ENCODE data around the gene LRRC28. TPM values are rescaled to one million over a fixed set of nuclear protein-coding genes. Genes with fewer than 3 reads are reported as not detected.

LRRC28 gene
- total RNA-seq, 1 experiment from 2014 or later: 21.4 TPM

GRCh38 chr15:99347574-99347973 is 96.3 kb downstream of the LRRC28 start:
- ChIA-PET CTCF (no interaction called here), RAD21 (ENCODE audit: low non-redundant PET in 1 of 2, low total read pairs in 2 of 2, uncharacterized antibody in 2 of 2, unreplicated experiment in 2 of 2) (no interaction called here)
- ATAC-seq: no peak

GRCh38 chr15:99348412-99348811 is 97.1 kb downstream of the LRRC28 start:
- no peak overlapping the region for H2AFZ ChIP-seq (ENCODE audit: low read depth, low read length, poor library complexity, severe bottlenecking)
- no TSS peak for BruUV-seq (replicated peaks)
- no peak overlapping the region for H3K4me2 ChIP-seq (ENCODE audit: low read length)
- H3K27ac ChIP-seq (ENCODE audit: low read depth, low read length): no peak overlapping the region
- H3K4me1 ChIP-seq (ENCODE audit: control insufficient read depth in 1 of 2, insufficient read depth in 2 of 2, low read length in 2 of 2): no peaks in the 10 kb centered on the region
- intact Hi-C loops (cut with micrococcal nuclease): no loop called here
- no peaks in the 10 kb centered on the region for H4K20me1 ChIP-seq (ENCODE audit: insufficient read depth)
- no peaks in the 10 kb centered on the region for H3K36me3 ChIP-seq (ENCODE audit: control insufficient read depth in 1 of 2, insufficient read depth in 2 of 2, low read length in 2 of 2)
- H3K9ac ChIP-seq (ENCODE audit: low read length): no peak overlapping the region
- no peaks in the 10 kb centered on the region for H3K9me2 ChIP-seq (ENCODE audit: insufficient read depth)
- H3K4me3 ChIP-seq (replicated peaks in 1 of 2; ENCODE audit: low read depth in 1 of 2, low read length in 2 of 2): no peak overlapping the region
- ChIA-PET CTCF (no interaction called here), POLR2A (no interaction called here), RAD21 (ENCODE audit: low non-redundant PET in 1 of 2, low total read pairs in 2 of 2, uncharacterized antibody in 2 of 2, unreplicated experiment in 2 of 2) (no interaction called here)
- TF ChIP-seq ZNF274 (IDR thresholded peaks at IDR 0.05; ENCODE audit: low read depth, low read length) (no peak), SRF (IDR thresholded peaks at IDR 0.05; ENCODE audit: low read depth) (no peak)
- DNase-seq (ENCODE audit: low read depth, low spot score): no peak
- H3K27me3 ChIP-seq (ENCODE audit: insufficient read depth, low read length): no peaks in the 10 kb centered on the region
- H3K79me2 ChIP-seq (ENCODE audit: insufficient read depth, low read length): no peaks in the 10 kb centered on the region
- no peaks in the 10 kb centered on the region for H3K9me3 ChIP-seq (ENCODE audit: control insufficient read depth in 1 of 2, insufficient read depth in 1 of 2, low read depth in 1 of 2, low read length in 2 of 2)
- ATAC-seq: no peak

More at GRCh38 chr15:99347574-99347973, 96.3 kb downstream of the LRRC28 start:
- Histone ChIP-seq H3K9me2 (ENCODE audit: insufficient read depth) (no peaks in the 10 kb centered on the region), H3K4me3 (replicated peaks in 1 of 2; ENCODE audit: low read depth in 1 of 2, low read length in 2 of 2) (no peak overlapping the region), H3K36me3 (ENCODE audit: control insufficient read depth in 1 of 2, insufficient read depth in 2 of 2, low read length in 2 of 2) (no peaks in the 10 kb centered on the region), H3K27ac (ENCODE audit: low read depth, low read length) (no peak overlapping the region), H2AFZ (ENCODE audit: low read depth, low read length, poor library complexity, severe bottlenecking) (no peak overlapping the region), H3K4me2 (ENCODE audit: low read length) (no peak overlapping the region), H3K9me3 (ENCODE audit: control insufficient read depth in 1 of 2, insufficient read depth in 1 of 2, low read depth in 1 of 2, low read length in 2 of 2) (no peaks in the 10 kb centered on the region), H3K79me2 (ENCODE audit: insufficient read depth, low read length) (no peaks in the 10 kb centered on the region), H4K20me1 (ENCODE audit: insufficient read depth) (no peaks in the 10 kb centered on the region), H3K9ac (ENCODE audit: low read length) (no peak overlapping the region), H3K4me1 (ENCODE audit: control insufficient read depth in 1 of 2, insufficient read depth in 2 of 2, low read length in 2 of 2) (no peaks in the 10 kb centered on the region), H3K27me3 (ENCODE audit: insufficient read depth, low read length) (no peaks in the 10 kb centered on the region)
- POLR2A ChIA-PET: no interaction called here
- no peak for DNase-seq (ENCODE audit: low read depth, low spot score)
- no peak for TF ChIP-seq EZH2phosphoT487 (IDR thresholded peaks at IDR 0.05; ENCODE audit: borderline replicate concordance)
- no peak for TF ChIP-seq EZH2 (IDR thresholded peaks at IDR 0.05)
- TF ChIP-seq YY1 (IDR thresholded peaks at IDR 0.05; ENCODE audit: extremely low read depth, insufficient replicate concordance, low read depth, low read length): no peak
- TF ChIP-seq CEBPB (IDR thresholded peaks at IDR 0.05; ENCODE audit: low read depth): no peak
- TF ChIP-seq ZFX (IDR thresholded peaks at IDR 0.05): no peak
- TF ChIP-seq SIN3A (IDR thresholded peaks at IDR 0.05; ENCODE audit: low read depth): no peak
- no peak for TF ChIP-seq EGR1 (IDR thresholded peaks at IDR 0.05; ENCODE audit: low read depth)
- no peak for TF ChIP-seq ELF1 (IDR thresholded peaks at IDR 0.05; ENCODE audit: borderline replicate concordance, low read depth)
- TF ChIP-seq SP1 (IDR thresholded peaks at IDR 0.05; ENCODE audit: low read depth): no peak
- TF ChIP-seq SRF (IDR thresholded peaks at IDR 0.05; ENCODE audit: low read depth): no peak
- intact Hi-C loops (cut with micrococcal nuclease): no loop called here
- no TSS peak for BruUV-seq (replicated peaks)

Measured in HCT116 (cell line).